Measurements from ENCODE around the gene BORCS8. TPM values are rescaled to one million over a fixed set of nuclear protein-coding genes. Genes with fewer than 3 reads are reported as not detected.
"Not testable (repeated sequence)": the region's sequence is repeated elsewhere in the genome, so short reads cannot be mapped to it uniquely, and the experiment has no call there.

BORCS8 gene
- total RNA-seq, 1 donor from 2014 or later = 28.6 TPM

GRCh38 chr19:19191768-19192077 lies 229 bp downstream of the BORCS8 start:
- no peak for ATAC-seq
- no peak for DNase-seq (ENCODE audit: low spot score)
- intact Hi-C loops (cut with DNase I) = no loop called here

- intact Hi-C loops (cut with DNase I) = no loop called here
- ATAC-seq (no peak), DNase-seq (ENCODE audit: low spot score) (no peak)
These were observed 5.2 kb downstream of the BORCS8 start for GRCh38 chr19:19186742-19187141.

GRCh38 chr19:19185853-19186740 lies 5.9 kb downstream of the BORCS8 start:
- DNase-seq (ENCODE audit: low spot score) (no peak), ATAC-seq (no peak)
- intact Hi-C loops (cut with DNase I) = no loop called here

GRCh38 chr19:19181488-19181998 lies 10.4 kb downstream of the BORCS8 start:
- DNase-seq (ENCODE audit: low spot score) = no peak
- intact Hi-C loops (cut with DNase I) = no loop called here
- peak; percentile 75 for ATAC-seq

- intact Hi-C loops (cut with DNase I) = no loop called here
- DNase-seq (ENCODE audit: low spot score) = no peak
- ATAC-seq = no peak
These were observed 12.2 kb downstream of the BORCS8 start for GRCh38 chr19:19179548-19180441.

- ATAC-seq (no peak), DNase-seq (ENCODE audit: low spot score) (no peak)
- intact Hi-C loops (cut with DNase I) = no loop called here
These were observed 15.0 kb downstream of the BORCS8 start for GRCh38 chr19:19176950-19177349.

- DNase-seq (ENCODE audit: low spot score); intact Hi-C loops (cut with DNase I); ATAC-seq: not testable (repeated sequence)
These were observed 18.7 kb downstream of the BORCS8 start for GRCh38 chr19:19173243-19173642.

- ATAC-seq (peak; percentile 60), DNase-seq (ENCODE audit: low spot score) (no peak)
- intact Hi-C loops (cut with DNase I) = no loop called here
These were observed 20.0 kb downstream of the BORCS8 start for GRCh38 chr19:19171821-19172532.

- intact Hi-C loops (cut with DNase I) = no loop called here
- peak; percentile 6 for ATAC-seq
- no peak for DNase-seq (ENCODE audit: low spot score)
These were observed 20.9 kb downstream of the BORCS8 start for GRCh38 chr19:19170873-19171672.

- intact Hi-C loops (cut with DNase I) = no loop called here
- peak; percentile 87 for ATAC-seq
- DNase-seq (ENCODE audit: low spot score) = peak; percentile 82
These were observed 21.7 kb downstream of the BORCS8 start, which contains the start of gene MEF2B for GRCh38 chr19:19170053-19170872. Gene MEF2B (minus strand): TSS chr19:19170263. CDS start chr19:19150735, 19,528 bp downstream.

- DNase-seq (ENCODE audit: low spot score) (no peak), ATAC-seq (no peak)
- intact Hi-C loops (cut with DNase I) = no loop called here
These were observed 22.5 kb downstream of the BORCS8 start for GRCh38 chr19:19169236-19170052.

- intact Hi-C loops (cut with DNase I) = no loop called here
- ATAC-seq (no peak), DNase-seq (ENCODE audit: low spot score) (no peak)
These were observed 24.3 kb downstream of the BORCS8 start for GRCh38 chr19:19167612-19168011.

GRCh38 chr19:19165396-19165795 lies 26.6 kb downstream of the BORCS8 start:
- ATAC-seq (no peak), DNase-seq (ENCODE audit: low spot score) (no peak)
- intact Hi-C loops (cut with DNase I) = no loop called here

- intact Hi-C loops (cut with DNase I) = no loop called here
These were observed 29.5 kb downstream of the BORCS8 start for GRCh38 chr19:19162495-19162894.

GRCh38 chr19:19160461-19161035 lies 31.4 kb downstream of the BORCS8 start:
- DNase-seq (ENCODE audit: low spot score) (no peak), ATAC-seq (no peak)
- intact Hi-C loops (cut with DNase I) = loop anchor here (1.0 kb wide), 1 partner anchor 38 kb away; no protein-coding TSS in a partner anchor

More at GRCh38 chr19:19162495-19162894, 29.5 kb downstream of the BORCS8 start:
- ATAC-seq = no peak
- no peak for DNase-seq (ENCODE audit: low spot score)

GRCh38 chr19:19159534-19159933 lies 32.4 kb downstream of the BORCS8 start:
- ATAC-seq = no peak
- intact Hi-C loops (cut with DNase I) = no loop called here
- no peak for DNase-seq (ENCODE audit: low spot score)

All from sciatic nerve (tissue), 2 donors.